OCI-M1 (cell line): ENCODE measurements around the gene GLIPR1L1.
A peak's percentile ranks its signal among the peaks of the same experiment; 100 is the strongest.
"Not testable (repeated sequence)": the region's sequence is repeated elsewhere in the genome, so short reads cannot be mapped to it uniquely, and the experiment has no call there.

Experiments
- DNase-seq: peaks from one replicate; lab custom pipeline; 2025; lab: John Stamatoyannopoulos, UW

The GLIPR1L1 gene, protein sequence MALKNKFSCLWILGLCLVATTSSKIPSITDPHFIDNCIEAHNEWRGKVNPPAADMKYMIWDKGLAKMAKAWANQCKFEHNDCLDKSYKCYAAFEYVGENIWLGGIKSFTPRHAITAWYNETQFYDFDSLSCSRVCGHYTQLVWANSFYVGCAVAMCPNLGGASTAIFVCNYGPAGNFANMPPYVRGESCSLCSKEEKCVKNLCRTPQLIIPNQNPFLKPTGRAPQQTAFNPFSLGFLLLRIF

GRCh38 chr12:75334384-75335030 is at the start of gene GLIPR1L1:
Gene GLIPR1L1 (plus strand): TSS chr12:75334670. CDS start chr12:75334729, 59 bp downstream.
- DNase-seq: peak; percentile 94

- DNase-seq: no peak
Observed at GRCh38 chr12:75288860-75289259, 45.6 kb upstream of the GLIPR1L1 start.

DNA sequence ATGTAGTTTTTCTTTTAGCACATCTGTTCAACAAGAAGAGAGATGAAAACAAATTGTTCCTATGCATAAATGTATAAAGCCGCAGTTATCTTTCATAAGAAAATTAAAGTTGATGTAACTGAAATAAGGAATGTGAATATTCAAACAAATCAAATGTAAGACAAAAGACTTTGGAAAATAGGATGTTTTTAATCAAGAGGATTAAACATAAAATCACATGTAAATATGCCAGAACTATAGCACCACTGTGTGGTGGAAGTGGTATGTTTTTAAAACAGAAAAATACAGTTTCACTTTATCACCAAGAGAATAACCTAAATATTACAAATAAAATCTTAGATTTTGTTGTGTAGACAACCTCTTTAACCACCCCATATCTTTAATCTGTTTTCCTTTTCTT is 44.7 kb upstream of the GLIPR1L1 start:
- DNase-seq: peak; percentile 44

DNA sequence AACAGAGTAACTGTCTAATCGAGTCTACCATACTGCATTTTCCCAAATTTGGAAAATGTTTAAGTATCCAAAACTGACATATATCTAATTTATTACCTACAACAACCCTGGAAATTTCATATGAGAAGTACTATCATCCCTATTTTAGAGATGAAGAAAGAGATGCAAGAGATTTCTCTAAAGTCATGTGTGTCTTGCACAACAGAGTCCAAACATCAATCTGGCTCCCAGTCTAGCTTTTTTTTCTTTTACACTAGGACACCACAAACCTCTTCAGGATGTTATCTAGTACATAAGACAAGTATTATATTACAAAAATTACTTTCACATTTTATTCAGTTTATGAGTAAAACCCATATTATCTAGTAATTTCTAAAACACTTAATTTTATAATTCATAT is 43.5 kb upstream of the GLIPR1L1 start:
- no peak for DNase-seq

DNA sequence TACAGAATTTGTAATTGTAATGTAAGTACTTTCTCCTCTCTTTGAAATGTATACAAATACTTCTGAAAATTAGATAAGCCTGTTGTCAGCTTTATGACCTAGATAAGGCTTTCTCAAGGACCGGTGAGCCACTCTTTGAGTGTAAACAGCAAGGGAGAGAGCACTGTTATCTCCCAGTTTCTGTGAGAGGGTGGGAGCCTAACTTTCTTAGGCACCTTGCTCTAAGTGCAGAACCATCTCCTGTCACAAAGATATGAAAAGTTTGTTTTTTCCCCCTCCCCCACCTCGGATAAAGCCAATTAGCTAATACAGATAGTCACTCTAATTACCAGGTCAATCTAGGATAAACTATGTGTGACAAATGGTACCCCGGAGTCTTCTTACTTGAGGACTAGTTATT is 40.1 kb upstream of the GLIPR1L1 start:
- no peak for DNase-seq

DNA sequence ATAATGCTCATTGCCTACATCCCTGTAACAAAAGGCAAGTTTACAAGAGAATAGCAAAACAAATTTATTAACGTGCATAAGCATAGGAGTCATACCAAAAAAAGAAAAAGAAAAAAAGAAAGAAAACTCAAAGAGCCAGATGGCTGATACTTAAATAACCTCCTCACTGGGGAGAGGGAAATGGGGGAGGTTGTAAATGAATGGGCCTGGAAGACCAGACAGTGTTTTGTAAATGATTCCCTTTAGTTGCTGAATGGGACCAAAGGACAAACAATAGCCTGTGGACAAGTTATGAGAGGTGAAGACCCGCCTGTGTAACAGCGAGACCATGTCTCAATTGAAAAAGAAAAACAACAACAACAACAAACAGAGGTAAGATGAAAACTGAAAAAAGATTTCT is 39.7 kb upstream of the GLIPR1L1 start:
- no peak for DNase-seq

DNA sequence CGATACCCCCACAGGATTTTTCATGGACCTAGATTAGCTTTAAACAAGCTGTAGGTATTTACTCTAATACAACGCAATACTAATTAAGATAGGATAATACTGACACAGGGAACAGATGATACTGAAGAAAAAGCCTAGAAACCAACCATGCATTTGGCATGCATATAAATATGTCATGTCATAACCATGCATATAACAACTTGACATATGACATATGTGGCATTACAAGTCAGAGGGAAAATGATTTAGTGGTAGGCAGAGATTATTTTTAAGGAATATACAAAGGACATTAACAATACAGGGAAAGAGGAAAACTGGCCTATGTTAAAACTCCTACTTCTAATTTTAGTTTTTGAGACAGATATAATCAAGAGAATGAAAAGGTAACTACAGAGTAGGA is 32.2 kb upstream of the GLIPR1L1 start:
- DNase-seq: no peak

DNA sequence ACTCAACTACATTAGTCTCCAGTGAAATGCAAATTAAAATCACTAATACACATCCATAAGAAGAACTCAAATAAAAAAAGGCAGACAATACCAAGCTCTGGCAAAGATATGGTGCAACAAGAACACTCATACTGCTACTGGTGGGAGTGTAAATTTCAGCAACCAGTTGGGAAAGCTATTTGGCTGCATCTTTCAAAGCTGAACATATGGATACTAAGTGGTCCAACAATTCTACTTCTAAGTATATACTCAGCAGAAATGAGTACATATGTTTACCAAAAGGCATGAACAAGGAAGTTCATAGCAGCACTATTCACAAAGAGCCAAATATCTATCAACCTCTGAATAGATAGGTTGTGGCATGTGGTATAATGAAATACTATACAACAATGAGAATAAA is 31.7 kb upstream of the GLIPR1L1 start:
- DNase-seq: no peak

- no peak for DNase-seq
Observed at GRCh38 chr12:75305412-75306332, 28.8 kb upstream of the GLIPR1L1 start.

GRCh38 chr12:75308279-75308678 is 26.2 kb upstream of the GLIPR1L1 start:
- DNase-seq: no peak

- no peak for DNase-seq
Observed at GRCh38 chr12:75311369-75311768, 23.1 kb upstream of the GLIPR1L1 start.

GRCh38 chr12:75315518-75315917 is 19.0 kb upstream of the GLIPR1L1 start:
- no peak for DNase-seq

GRCh38 chr12:75317784-75318183 is 16.7 kb upstream of the GLIPR1L1 start:
- DNase-seq: peak; percentile 14

GRCh38 chr12:75322464-75322863 is 12.0 kb upstream of the GLIPR1L1 start:
- DNase-seq: no peak

DNA sequence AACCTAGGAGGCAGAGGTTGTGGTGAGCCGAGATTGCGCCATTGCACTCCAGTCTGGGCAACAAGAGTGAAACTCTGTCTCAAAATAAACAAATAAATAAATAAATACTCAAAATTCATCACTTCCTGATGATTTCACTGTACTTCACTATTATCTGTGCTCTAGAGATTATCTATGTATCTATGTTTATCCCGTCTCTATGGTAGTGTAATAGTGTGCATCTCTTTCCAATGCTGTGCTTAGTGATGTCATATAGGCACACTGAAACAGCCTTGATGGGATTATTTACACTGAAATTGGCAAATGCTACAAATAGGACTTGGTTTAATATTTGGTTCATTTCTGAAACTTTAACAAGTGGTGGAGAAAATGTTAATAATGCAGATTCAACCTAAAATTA is 10.8 kb upstream of the GLIPR1L1 start:
- no peak for DNase-seq

DNA sequence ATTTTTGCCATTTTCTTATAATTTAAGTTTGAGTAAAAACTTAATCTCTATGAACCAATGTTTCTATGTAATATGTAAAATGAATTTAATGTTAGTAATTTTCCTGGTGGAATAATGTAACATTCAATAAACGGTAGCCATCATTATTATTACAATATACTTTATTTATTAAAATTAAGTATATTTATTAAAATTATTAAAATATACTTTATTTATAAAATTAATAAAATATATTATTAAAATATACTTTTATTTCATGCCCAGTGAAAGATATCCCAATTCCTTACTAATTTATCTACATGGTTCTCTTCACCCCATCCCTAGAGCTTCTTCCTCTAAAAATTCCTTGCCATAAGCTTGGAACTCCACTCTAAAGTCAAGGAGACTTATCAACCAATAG is 6.8 kb upstream of the GLIPR1L1 start:
- DNase-seq: no peak

GRCh38 chr12:75329918-75330826 is 4.3 kb upstream of the GLIPR1L1 start, which contains the start of gene CAPS2:
Gene CAPS2 (minus strand): TSS chr12:75330324. CDS start chr12:75326498, 3,826 bp downstream.
- DNase-seq: peak; percentile 91

DNA sequence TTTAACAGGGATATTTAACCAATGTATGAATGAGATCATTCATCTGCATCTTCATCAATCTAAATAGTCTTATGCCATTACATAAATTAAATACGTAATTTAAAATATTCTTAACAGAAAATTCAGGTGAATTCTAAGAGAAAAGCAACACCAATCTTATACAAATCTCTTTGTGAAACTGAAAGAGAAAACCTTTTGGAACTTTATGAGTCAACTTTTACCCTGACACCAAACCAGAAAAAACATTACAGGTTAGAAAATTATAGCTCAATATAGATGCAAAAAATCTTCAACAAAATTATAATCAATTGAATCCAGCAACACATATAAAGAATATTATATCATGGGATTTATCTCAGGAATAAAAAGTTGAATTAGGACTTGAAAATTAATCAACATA is 3.4 kb downstream of the GLIPR1L1 start:
- DNase-seq: no peak

- no peak for DNase-seq
Observed at GRCh38 chr12:75341873-75342272, 7.4 kb downstream of the GLIPR1L1 start.

DNA sequence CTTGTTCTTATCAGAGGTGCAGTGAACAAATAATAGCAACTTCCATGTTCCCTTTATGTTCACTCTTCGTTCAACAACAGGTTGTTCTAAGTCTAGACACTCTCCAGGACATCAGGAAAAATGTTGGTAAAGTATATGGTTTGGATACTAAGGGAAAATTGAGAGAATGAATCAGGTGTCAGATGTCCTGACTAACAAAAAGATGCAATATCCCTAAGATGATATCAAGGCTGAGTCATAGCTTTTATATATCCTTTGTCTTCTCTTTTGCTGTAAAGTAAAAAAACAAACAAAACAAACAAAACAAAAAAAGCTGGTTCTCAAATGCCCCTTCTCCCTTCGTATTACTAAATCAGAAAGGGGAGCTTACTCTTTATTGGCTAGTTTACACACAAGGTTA is 11.1 kb downstream of the GLIPR1L1 start:
- no peak for DNase-seq

DNA sequence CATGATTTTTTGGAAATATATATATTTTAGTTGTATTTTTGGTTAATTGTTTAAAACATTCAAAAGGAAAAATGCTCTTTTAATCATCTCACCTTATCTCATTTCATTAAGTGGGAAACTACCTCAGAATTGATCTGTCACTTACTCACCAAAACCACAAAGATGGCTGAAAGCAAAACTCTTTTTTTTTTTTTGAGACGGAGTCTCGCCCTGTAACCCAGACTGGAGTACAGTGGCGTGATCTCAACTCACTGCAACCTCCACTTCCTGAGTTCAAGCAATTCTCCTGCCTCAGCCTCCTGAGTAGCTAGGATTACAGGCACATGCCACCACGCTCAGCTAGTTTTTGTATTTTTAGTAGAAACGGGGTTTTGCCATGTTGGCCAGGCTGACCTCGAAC is 11.7 kb downstream of the GLIPR1L1 start:
- not testable (repeated sequence) for DNase-seq

DNA sequence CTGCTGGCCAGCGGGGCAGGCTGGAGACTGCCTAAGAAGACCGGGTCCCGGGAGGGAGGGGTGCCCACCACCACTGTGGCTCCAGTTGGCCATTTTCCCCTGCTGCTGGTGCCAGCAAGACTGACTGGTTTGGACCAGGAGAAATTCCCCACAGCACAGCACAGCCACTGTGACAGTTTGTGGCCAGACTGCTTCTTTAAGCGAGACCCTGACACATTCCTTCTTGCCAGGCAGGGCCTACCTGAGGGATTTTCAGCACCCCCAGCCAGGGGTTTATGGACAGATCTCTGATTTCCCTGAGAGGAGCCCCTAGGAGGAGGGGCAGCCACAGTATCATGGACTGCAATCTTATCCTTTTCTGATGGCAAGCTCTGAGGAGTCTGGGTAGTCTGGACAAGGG is 15.5 kb downstream of the GLIPR1L1 start:
- DNase-seq: no peak
